Ishikawa (cell line): ENCODE measurements around the gene ATP5PB.

Source experiments
- CEBPB ChIP-seq: IDR thresholded peaks from 2 replicates; pipeline ENCODE4 v1.6.1; 2012
- CREB1 ChIP-seq: IDR thresholded peaks from 2 replicates; pipeline ENCODE4 v1.6.1; 2012; ENCODE audit warnings: low read depth
- EGR1 ChIP-seq: IDR thresholded peaks from 2 replicates; pipeline ENCODE4 v1.6.1; 2012
- EP300 ChIP-seq: IDR thresholded peaks from 2 replicates; pipeline ENCODE4 v1.6.1; 2012; ENCODE audit warnings: borderline replicate concordance
- FOXM1 ChIP-seq: IDR thresholded peaks from 2 replicates; pipeline ENCODE4 v1.6.1; 2012; ENCODE audit warnings: low read depth, borderline replicate concordance
- MAX ChIP-seq: IDR thresholded peaks from 2 replicates; pipeline ENCODE4 v1.6.1; 2012
- NFIC ChIP-seq: IDR thresholded peaks from 2 replicates; pipeline ENCODE4 v1.6.1; 2012
- RAD21 ChIP-seq: IDR thresholded peaks from 2 replicates; pipeline ENCODE4 v1.6.1; 2012; ENCODE audit warnings: low read depth
- REST ChIP-seq: IDR thresholded peaks from 2 replicates; pipeline ENCODE4 v1.6.1; 2012; ENCODE audit warnings: low read depth, mild to moderate bottlenecking
- TAF1 ChIP-seq: IDR thresholded peaks from 2 replicates; pipeline ENCODE4 v1.6.1; 2012; ENCODE audit warnings: low read depth, mild to moderate bottlenecking
- TCF12 ChIP-seq: IDR thresholded peaks from 2 replicates; pipeline ENCODE4 v1.6.1; 2012; ENCODE audit warnings: low read depth
- TEAD4 ChIP-seq: IDR thresholded peaks from 2 replicates; pipeline ENCODE4 v1.6.1; 2012
- USF1 ChIP-seq: IDR thresholded peaks from 2 replicates; pipeline ENCODE4 v1.6.1; 2012
- YY1 ChIP-seq: IDR thresholded peaks from 2 replicates; pipeline ENCODE4 v1.6.1; 2012; ENCODE audit warnings: low read depth
- ZBTB7A ChIP-seq: IDR thresholded peaks from 2 replicates; pipeline ENCODE4 v1.6.1; 2012; ENCODE audit warnings: low read depth

The ATP5PB gene

GRCh38 chr1:111497592-111497991 lies 48.3 kb downstream of the ATP5PB start:
- TF ChIP-seq REST: no peak
- TF ChIP-seq CREB1: no peak
- TF ChIP-seq RAD21: no peak
- no peak for TF ChIP-seq FOXM1

- TF ChIP-seq CEBPB (no peak), MAX (no peak), TEAD4 (no peak), USF1 (no peak), YY1 (no peak), TAF1 (no peak), FOXM1 (no peak), REST (no peak), CREB1 (no peak)
Measured at GRCh38 chr1:111499026-111499785, 49.9 kb downstream of the ATP5PB start.

- TF ChIP-seq USF1 (no peak), CREB1 (no peak), FOXM1 (no peak), RAD21 (no peak), YY1 (no peak), EP300 (no peak), TAF1 (no peak), CEBPB (no peak), ZBTB7A (no peak), TCF12 (no peak), TEAD4 (no peak), EGR1 (no peak), NFIC (no peak), MAX (no peak), REST (no peak)
Measured at GRCh38 chr1:111501645-111502044, 52.4 kb downstream of the ATP5PB start.

- TF ChIP-seq EP300 (no peak), FOXM1 (no peak), USF1 (no peak), RAD21 (no peak)
Measured at GRCh38 chr1:111503585-111504060, 54.4 kb downstream of the ATP5PB start, which contains the start of the genes ADORA3 and TMIGD3. Gene ADORA3, minus strand, starts transcription at chr1:111503633. Its CDS starts 279 bp downstream, at chr1:111503354. Gene TMIGD3, minus strand, starts transcription at chr1:111503633. Its CDS starts 279 bp downstream, at chr1:111503354.
